ENCODE results near the gene PLIN5.
A peak's percentile ranks its signal among the peaks of the same experiment; 100 is the strongest.
"Not testable (repeated sequence)": the region's sequence is repeated elsewhere in the genome, so short reads cannot be mapped to it uniquely, and the experiment has no call there.

Gene PLIN5

GRCh38 chr19:4542896-4543841 is 8.1 kb upstream of the PLIN5 start:
- no peak for DNase-seq

GRCh38 chr19:4541806-4542145 is 6.8 kb upstream of the PLIN5 start:
- DNase-seq: not testable (repeated sequence)

- DNase-seq: no peak
Measured at GRCh38 chr19:4541114-4541805, 6.2 kb upstream of the PLIN5 start.

- no peak for DNase-seq
Measured at GRCh38 chr19:4539693-4540581, 4.9 kb upstream of the PLIN5 start, which contains the start of gene LRG1. Gene LRG1, minus strand, starts transcription at chr19:4540036. Its CDS starts 23 bp downstream, at chr19:4540013.

DNA sequence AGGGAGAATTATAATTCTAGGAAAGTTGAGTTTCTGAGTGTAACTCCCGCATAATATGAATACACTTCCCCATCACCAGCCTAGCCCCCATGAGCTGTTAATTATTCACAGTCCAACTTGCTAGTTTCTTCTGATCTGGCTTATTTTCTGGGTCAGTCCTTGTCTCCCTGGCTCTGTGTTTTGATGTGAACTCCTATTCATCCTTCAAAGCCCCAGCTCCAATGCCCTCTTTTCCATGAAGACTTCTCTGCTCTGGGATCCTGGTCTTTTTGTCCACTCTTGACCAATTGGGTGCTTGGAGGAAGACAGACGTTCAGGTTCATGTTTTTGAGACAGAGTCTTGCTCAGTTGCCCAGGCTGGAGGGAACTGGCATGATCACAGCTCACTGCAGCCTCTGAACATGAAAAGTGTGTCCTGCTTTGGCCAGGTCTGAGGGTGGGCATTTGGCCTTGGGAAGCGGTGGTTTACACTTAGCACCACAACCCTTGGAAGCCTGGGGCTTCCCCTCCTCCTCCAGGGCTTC is 4.2 kb upstream of the PLIN5 start:
- DNase-seq: no peak

GRCh38 chr19:4538601-4538954 is 3.6 kb upstream of the PLIN5 start:
- peak; percentile 27 for DNase-seq

- no peak for DNase-seq
Measured at GRCh38 chr19:4537953-4538600, 3.1 kb upstream of the PLIN5 start.

DNA sequence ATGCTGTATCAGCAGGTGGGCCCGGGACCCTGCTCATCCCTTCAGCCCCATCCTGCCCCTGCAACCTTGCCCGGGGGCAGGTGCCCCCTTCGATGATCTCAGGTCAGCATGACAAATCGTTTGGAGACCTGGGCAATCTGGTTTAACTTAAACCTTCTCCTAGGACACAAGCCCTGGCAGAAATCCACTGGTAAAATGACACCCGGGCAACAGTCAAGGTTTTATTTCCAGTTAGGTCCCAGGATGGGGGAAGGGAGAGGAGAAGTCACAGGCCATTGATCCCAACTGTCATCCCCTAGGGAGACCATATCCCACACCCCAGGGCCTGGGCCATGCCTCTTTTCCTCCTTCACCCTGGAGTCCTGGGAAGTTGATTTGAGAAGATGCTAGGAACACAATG is 1.8 kb upstream of the PLIN5 start:
- DNase-seq: no peak

DNA sequence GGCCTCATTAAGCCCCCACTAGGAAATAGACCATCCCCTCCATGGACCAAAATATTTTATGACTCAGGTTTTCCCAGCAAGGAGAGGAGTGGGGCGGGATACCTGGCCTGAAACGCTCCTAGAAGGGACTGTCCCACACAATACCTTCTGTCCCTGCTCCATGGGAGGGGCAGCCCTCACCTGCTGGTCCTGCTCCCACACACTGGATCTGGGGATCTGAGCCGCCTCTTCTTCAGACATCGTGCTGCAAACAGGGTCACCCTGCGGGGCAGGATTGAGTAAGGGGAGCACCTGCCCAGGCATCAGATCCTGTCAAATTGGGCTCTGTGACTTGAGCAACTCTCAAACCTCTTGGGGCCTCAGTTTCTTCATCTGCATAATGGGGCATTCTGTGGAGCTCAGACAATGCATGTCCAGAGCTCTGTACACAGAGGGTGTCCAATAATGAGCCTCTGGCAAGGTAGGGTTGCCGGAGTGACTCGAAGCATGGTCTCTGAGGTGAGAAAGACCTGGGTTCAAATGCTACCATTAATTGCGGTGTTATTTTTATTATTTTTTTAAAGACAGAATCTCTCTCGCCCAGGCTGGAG is 1.1 kb downstream of the PLIN5 start:
- DNase-seq: no peak

GRCh38 chr19:4533334-4533733 is 1.7 kb downstream of the PLIN5 start:
- DNase-seq: no peak

GRCh38 chr19:4531562-4532165 is 3.4 kb downstream of the PLIN5 start:
- DNase-seq: no peak

GRCh38 chr19:4529924-4530522 is 5.0 kb downstream of the PLIN5 start:
- DNase-seq: no peak

DNA sequence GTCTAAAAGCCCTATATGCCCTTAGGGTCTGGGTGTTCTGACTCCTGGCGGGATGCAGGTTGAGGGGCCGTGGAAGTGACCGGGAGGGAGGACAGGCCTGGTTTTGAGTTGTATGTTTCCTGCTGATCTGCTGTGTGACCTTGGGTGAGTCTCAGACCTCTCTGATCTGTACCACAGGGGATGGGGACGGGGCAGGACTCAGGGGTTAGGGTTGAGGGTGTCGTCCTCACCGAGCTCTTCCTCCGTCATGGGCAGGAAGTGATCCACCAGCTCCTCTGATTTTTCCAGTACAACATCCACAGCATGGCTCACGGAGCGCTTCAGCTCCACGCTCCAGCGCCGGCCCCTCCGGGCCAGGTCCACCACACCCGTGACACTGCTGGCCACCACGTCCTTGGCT is 6.2 kb downstream of the PLIN5 start:
- no peak for DNase-seq

GRCh38 chr19:4527377-4527776 is 7.6 kb downstream of the PLIN5 start:
- not testable (repeated sequence) for DNase-seq

- DNase-seq: no peak
Measured at GRCh38 chr19:4525563-4526002, 9.4 kb downstream of the PLIN5 start.

- DNase-seq: peak; percentile 27
Measured at GRCh38 chr19:4524808-4525562, 10.0 kb downstream of the PLIN5 start.

DNA sequence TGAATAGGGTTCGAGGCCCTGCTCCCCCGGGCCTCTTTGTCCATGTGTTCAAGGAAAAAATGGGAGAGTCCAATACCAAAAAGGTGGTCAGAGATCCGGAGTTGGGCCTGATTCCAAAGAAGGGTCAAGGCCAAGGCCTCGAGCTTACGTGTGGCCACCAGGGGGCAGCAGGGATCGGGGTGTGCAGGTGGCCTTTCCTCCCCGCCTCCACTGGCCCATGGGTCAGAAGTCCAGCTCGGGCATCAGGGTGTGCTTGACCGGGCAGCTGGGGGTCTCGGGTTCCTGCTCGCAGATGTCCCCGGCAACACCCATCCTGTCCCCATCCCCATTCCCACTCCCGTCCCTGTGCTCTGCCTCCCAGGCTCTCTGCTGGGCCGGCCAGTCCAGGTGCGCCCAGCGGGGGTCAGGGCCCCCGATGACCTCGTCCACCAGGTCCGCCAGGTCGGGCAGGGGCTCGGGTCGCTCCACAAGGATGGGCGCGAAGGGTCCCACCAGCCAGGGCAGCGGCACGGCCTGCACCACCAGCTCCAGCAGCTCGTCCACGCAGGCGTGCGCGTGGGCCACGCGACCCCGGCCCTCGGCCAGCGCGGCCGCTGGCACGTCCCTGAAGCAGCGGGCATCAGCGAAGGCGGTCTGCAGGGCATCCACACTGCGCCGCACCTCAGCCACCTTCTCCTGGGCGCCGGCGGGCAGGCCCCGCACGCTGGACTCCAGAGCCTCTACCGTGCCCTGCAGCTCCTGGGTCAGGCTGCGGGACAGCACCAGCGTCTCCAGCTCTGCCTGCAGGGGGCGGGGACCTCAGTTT is 11.5 kb downstream of the PLIN5 start:
- no peak for DNase-seq

DNA sequence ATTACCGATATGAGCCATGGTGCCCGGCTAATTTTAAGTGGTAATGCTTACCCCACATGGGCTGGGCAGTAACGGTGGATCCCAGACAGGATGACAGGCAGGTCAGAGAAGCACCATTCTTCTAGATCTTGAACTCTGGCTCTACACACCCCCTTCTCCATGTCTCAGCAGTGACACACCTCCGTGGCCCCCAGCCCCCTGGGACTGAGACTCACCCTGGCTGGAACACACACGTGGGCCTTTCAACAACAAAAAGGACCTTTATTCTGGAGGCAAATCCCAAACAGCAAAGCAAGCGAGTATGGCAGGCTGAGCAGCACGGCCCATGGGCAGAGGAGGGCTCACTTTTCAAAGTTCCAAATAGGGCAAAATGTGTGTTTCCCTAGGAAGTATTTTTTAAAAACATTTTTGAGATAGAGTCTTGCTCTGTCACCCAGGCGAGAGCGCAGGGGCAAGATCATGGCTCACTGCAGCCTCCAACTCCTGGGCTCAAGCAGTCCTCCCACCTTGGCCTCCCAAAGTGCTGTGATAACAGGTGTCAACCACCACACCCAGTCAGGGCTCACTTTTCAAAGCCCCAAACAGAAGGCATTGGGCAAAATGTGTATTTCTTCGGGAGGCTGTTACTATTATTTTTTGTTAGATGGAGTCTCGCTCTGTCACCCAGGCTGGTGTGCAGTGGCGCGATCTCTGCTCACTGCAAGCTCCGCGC is 12.6 kb downstream of the PLIN5 start:
- DNase-seq: no peak

- no peak for DNase-seq
Measured at GRCh38 chr19:4521888-4522242, 13.2 kb downstream of the PLIN5 start.

All from NCI-H2171 (cell line).